Activated CD4-positive, alpha-beta T cell treated with anti-CD3 and anti-CD28 coated beads, Interleukin-2, amount 10 ng/mL, durations not matched to agents 24 days and 14 days (primary cell): ENCODE results near the gene LENG8. TPM values are rescaled to one million over a fixed set of nuclear protein-coding genes. Genes with fewer than 3 reads are reported as not detected.

Experiments used
- DNase-seq: peaks from one replicate; pipeline ENCODE4 v3.0.0; 2022
- H3K27ac Mint-ChIP-seq: one replicate; pipeline ENCODE4 v1.8.0; 2022; ENCODE audit warnings: mild to moderate bottlenecking, mixed read lengths
- H3K27me3 Mint-ChIP-seq: one replicate; pipeline ENCODE4 v1.8.0; 2022; ENCODE audit warnings: mixed read lengths
- H3K36me3 Mint-ChIP-seq: one replicate; pipeline ENCODE4 v1.8.0; 2022; ENCODE audit warnings: low read depth, mild to moderate bottlenecking, mixed read lengths
- H3K4me1 Mint-ChIP-seq: one replicate; pipeline ENCODE4 v1.8.0; 2021; ENCODE audit warnings: mixed read lengths
- H3K4me3 Mint-ChIP-seq: one replicate; pipeline ENCODE4 v1.8.0; 2022; ENCODE audit warnings: mild to moderate bottlenecking, moderate library complexity, mixed read lengths
- H3K9me3 Mint-ChIP-seq: one replicate; pipeline ENCODE4 v1.8.0; 2021; ENCODE audit warnings: mixed read lengths
- intact Hi-C: fragments of 100-400 bp; cut with micrococcal nuclease; formaldehyde crosslinking; loops from one replicate; pipeline ENCODE4 v1.15.1; 2023
- total RNA-seq: library from RNA; stranded (reverse); gene quantifications from 2 replicates; pipeline ENCODE4 v1.2.3, GENCODE V29; 2022

Gene LENG8
- total RNA-seq: 202 and 214 TPM in 2 replicates

DNA sequence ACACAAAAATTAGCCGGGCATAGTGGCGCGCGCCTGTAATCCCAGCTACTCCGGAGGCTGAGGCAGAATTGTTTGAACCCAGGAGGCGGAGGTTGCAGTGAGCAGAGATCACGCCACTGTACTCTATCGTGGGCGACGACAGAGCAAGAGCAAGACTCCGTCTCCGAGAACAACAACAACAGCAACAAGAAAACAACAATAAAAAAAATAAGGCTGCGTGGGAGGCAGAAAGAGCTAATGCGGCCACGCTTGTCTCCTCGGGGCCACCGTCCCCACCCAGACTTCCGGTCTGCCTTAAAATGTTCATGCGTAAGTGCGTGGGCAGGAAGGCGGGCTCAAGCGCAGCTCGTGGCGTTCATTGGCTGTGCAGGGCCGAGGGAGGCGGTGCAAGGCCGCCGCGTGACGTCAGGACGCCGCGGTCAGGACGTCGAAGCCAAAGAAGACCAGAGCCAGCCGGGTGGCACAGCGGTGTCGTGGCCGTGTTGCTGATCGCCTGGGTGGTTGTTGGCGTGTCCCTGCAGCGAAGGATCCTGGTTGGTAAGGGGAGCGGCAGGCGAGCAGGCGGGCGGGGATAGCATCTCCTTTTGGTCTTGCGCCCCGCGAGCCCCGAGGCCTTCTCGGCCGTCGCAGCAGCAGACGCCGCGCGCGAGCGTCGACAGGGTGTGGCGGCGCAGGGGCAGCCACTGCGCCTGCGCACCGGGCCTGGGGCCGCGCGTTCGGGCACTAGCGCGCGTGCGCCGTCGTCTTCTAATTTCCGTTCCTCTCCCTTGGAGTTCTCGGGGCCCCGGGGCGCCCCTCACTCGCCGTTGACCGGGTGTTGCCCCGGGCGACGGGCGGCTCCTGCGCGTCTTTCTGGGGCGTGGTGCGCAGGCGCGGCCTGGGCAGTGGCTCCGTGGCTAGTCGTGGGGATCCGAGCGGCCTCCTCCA is at the start of gene LENG8:
TSS of gene LENG8 (plus strand) at position 426 of the 927 bp plus-strand sequence. CDS start 2,146 bp downstream, outside the sequence.
- Mint-ChIP-seq H3K27ac (peak within 1 kb of the TSS; percentile 100), H3K4me1 (peaks cover 31% of the 10 kb centered on the region), H3K9me3 (no peaks in the 10 kb centered on the region), H3K4me3 (peak within 1 kb of the TSS; percentile 96), H3K27me3 (peaks cover 2% of the 10 kb centered on the region), H3K36me3 (peaks cover 60% of the 10 kb centered on the region)
- intact Hi-C loops: loop anchor here (1.0 to 10.0 kb wide), 3 partner anchors 14 to 287 kb away; partner anchors contain the start of genes LENG9 and RPS9
- peak; percentile 99 for DNase-seq

- no peak for DNase-seq
- H3K27me3 Mint-ChIP-seq: peaks cover 3% of the 10 kb centered on the region
- H3K36me3 Mint-ChIP-seq: no peaks in the 10 kb centered on the region
- intact Hi-C loops: no loop called here
- no peak overlapping the region for H3K4me3 Mint-ChIP-seq
- no peaks in the 10 kb centered on the region for H3K9me3 Mint-ChIP-seq
- no peak overlapping the region for H3K27ac Mint-ChIP-seq
- no peaks in the 10 kb centered on the region for H3K4me1 Mint-ChIP-seq
Observed at GRCh38 chr19:54400913-54401312, 48.1 kb upstream of the LENG8 start.

DNA sequence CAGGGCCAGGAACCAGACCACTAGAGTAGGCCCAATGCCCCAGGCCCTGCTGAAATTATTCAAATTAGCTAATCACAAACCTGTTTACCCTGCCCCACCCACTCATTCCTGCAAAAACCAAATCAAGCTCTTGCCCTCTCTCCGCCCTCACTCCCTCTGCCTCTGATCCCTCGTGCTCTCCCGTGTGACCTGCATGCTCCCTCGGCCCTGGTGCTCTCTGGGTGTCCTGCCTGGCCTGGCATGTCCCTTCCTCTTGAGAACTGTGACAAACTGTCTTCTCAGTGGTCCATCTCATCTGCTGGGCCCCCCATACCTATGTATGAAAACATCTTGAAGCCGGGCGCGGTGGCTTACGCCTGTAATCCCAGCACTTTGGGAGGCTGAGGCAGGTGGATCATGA is 45.9 kb upstream of the LENG8 start:
- intact Hi-C loops: no loop called here
- H3K9me3 Mint-ChIP-seq: peaks cover 3% of the 10 kb centered on the region
- H3K27me3 Mint-ChIP-seq: peaks cover 6% of the 10 kb centered on the region
- no peak overlapping the region for H3K4me3 Mint-ChIP-seq
- H3K36me3 Mint-ChIP-seq: no peaks in the 10 kb centered on the region
- H3K27ac Mint-ChIP-seq: no peak overlapping the region
- H3K4me1 Mint-ChIP-seq: no peaks in the 10 kb centered on the region
- DNase-seq: no peak

GRCh38 chr19:54405628-54406027 is 43.4 kb upstream of the LENG8 start:
- peaks cover 3% of the 10 kb centered on the region for H3K36me3 Mint-ChIP-seq
- peaks cover 6% of the 10 kb centered on the region for H3K27me3 Mint-ChIP-seq
- no peak overlapping the region for H3K4me3 Mint-ChIP-seq
- intact Hi-C loops: no loop called here
- H3K27ac Mint-ChIP-seq: no peak overlapping the region
- no peak for DNase-seq
- no peaks in the 10 kb centered on the region for H3K4me1 Mint-ChIP-seq
- peaks cover 6% of the 10 kb centered on the region for H3K9me3 Mint-ChIP-seq

DNA sequence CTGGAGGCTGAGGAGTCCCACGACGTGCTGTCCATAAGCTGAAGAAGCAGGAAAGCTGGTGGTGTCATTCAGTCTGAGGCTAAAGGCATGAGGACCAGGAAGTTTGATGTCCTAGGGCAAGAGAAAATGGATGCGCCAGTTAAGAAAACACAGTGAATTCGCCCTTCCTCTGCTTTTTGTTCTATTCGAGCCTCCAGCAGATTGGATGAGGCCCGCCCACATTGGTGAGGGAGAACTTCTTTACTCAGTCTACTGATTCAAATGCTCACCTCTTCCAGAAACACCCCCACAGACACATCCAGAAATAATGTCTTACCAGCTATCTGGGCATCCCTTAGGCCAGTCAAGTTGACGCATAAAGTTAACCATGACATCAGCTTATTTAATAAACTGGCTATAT is 41.2 kb upstream of the LENG8 start:
- intact Hi-C loops: no loop called here
- no peaks in the 10 kb centered on the region for H3K4me1 Mint-ChIP-seq
- H3K4me3 Mint-ChIP-seq: no peak overlapping the region
- no peak overlapping the region for H3K27ac Mint-ChIP-seq
- peaks cover 15% of the 10 kb centered on the region for H3K27me3 Mint-ChIP-seq
- H3K9me3 Mint-ChIP-seq: peaks cover 6% of the 10 kb centered on the region
- H3K36me3 Mint-ChIP-seq: peaks cover 3% of the 10 kb centered on the region
- DNase-seq: no peak

- intact Hi-C loops: no loop called here
- Mint-ChIP-seq H3K9me3 (peaks cover 10% of the 10 kb centered on the region), H3K4me3 (no peak overlapping the region), H3K36me3 (peaks cover 3% of the 10 kb centered on the region), H3K27ac (peak overlapping the region; percentile 71), H3K4me1 (no peaks in the 10 kb centered on the region), H3K27me3 (peaks cover 17% of the 10 kb centered on the region)
- DNase-seq: no peak
Observed at GRCh38 chr19:54408456-54409026, 40.5 kb upstream of the LENG8 start.

- no peak overlapping the region for H3K27ac Mint-ChIP-seq
- DNase-seq: no peak
- H3K4me3 Mint-ChIP-seq: no peak overlapping the region
- H3K9me3 Mint-ChIP-seq: peaks cover 16% of the 10 kb centered on the region
- peaks cover 29% of the 10 kb centered on the region for H3K27me3 Mint-ChIP-seq
- no peaks in the 10 kb centered on the region for H3K4me1 Mint-ChIP-seq
- intact Hi-C loops: no loop called here
- H3K36me3 Mint-ChIP-seq: peaks cover 3% of the 10 kb centered on the region
Observed at GRCh38 chr19:54411033-54411432, 38.0 kb upstream of the LENG8 start.

GRCh38 chr19:54412877-54413276 is 36.1 kb upstream of the LENG8 start:
- Mint-ChIP-seq H3K27ac (no peak overlapping the region), H3K4me3 (no peak overlapping the region), H3K36me3 (peaks cover 3% of the 10 kb centered on the region), H3K4me1 (peaks cover 8% of the 10 kb centered on the region), H3K27me3 (peaks cover 36% of the 10 kb centered on the region), H3K9me3 (peaks cover 15% of the 10 kb centered on the region)
- intact Hi-C loops: no loop called here
- DNase-seq: no peak

DNA sequence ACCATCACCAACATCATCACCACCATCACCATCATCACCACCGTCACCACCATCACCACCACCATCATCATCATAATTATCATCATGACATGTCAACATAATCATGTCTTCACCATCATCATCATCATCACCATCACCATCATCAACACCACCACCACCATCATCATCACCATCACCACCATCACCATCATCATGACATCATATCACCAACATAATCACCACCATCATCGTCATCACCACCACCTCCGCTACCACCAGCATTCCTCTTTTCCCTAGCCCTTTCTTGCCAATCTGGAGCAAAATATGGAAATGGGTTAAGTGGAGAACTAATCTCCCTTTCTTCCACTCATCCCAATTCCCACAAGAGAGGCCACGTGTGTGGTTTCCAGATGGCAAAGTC is 34.8 kb upstream of the LENG8 start:
- intact Hi-C loops: no loop called here
- peaks cover 10% of the 10 kb centered on the region for H3K9me3 Mint-ChIP-seq
- peaks cover 13% of the 10 kb centered on the region for H3K4me1 Mint-ChIP-seq
- H3K27ac Mint-ChIP-seq: no peak overlapping the region
- H3K27me3 Mint-ChIP-seq: peaks cover 36% of the 10 kb centered on the region
- H3K4me3 Mint-ChIP-seq: no peak overlapping the region
- peaks cover under 1% of the 10 kb centered on the region for H3K36me3 Mint-ChIP-seq
- DNase-seq: no peak

DNA sequence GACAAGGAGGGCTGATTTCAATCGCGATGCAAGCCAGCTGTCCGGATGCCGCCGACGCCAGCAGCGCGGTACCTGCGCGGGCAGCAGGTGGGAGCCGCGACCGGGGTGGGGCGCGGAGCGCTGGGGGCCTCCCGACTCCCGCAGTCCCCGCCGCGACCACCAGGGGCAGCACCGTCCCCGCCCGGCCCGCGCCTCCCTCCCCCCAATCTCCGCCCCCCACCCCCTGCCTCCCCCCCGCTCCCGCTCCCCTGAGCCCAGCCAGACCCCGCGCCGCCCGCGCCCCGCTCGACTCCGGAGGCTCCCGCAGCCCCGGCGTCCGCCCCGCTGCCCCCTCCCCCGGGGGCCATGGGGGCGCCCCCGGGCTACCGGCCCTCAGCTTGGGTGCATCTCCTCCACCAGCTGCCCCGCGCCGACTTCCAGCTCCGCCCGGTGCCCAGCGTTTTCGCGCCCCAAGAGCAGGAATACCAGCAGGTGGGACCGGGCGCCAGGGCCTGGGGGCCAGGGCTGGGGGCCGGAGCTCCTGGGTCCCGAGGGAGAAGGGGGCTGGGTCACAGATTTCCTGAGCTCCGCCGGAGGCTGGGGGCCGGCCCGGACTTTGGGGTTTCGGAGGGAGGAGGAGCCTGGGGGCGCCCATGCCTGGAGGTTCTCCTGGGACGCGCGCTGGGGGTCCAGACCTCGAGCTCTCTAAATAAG is 33.6 kb upstream of the LENG8 start, which contains the start of gene TTYH1:
TSS of gene TTYH1 (plus strand) at position 257 of the 693 bp plus-strand sequence. CDS start at position 346, 89 bp downstream.
- Mint-ChIP-seq H3K27ac (no peak within 1 kb of the TSS), H3K9me3 (peaks cover 10% of the 10 kb centered on the region), H3K4me3 (no peak within 1 kb of the TSS), H3K27me3 (peaks cover 36% of the 10 kb centered on the region), H3K36me3 (no peaks in the 10 kb centered on the region), H3K4me1 (peaks cover 13% of the 10 kb centered on the region)
- DNase-seq: peak; percentile 77
- intact Hi-C loops: no loop called here

DNA sequence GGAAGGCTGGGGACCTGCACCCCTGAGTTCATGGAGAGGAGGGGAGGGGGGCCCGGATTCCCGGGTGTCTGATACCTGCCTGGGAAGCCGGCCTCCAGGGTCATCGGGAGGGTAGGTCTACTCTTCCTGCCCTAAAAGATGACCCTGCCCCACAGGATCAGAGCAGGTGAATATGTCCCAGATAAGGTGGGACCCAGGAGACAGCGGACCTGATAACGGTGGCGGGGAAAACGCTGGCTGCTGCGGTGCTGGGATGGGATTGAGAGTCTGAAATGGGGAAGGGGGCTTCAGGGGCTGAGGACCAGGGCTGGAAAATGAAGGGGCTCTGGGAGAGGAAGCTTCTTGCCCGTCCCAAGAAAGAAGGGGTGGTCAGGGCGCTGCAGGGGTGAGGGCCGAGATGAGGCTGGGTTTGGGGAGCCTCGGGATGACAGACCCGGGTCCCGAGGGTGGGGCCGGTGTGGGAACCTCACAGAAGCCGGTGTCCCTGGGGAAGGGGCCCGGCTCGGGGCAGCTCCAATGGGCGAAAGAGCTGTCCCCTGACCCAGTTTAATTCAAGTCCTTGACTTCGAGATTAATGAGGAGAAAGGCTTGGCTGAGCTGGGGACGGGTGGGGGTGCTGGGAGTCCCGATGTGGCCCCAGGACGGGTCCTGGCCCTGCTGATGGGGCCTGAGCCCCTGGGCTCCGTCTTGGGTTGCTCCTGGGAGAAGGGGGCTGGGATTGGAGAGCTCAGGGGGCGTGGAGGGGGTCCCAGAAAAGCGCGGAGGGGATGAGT is 32.9 kb upstream of the LENG8 start:
- no peaks in the 10 kb centered on the region for H3K36me3 Mint-ChIP-seq
- H3K4me1 Mint-ChIP-seq: peaks cover 13% of the 10 kb centered on the region
- H3K27me3 Mint-ChIP-seq: peaks cover 31% of the 10 kb centered on the region
- no peak overlapping the region for H3K27ac Mint-ChIP-seq
- intact Hi-C loops: no loop called here
- H3K9me3 Mint-ChIP-seq: peaks cover 10% of the 10 kb centered on the region
- DNase-seq: no peak
- no peak overlapping the region for H3K4me3 Mint-ChIP-seq

DNA sequence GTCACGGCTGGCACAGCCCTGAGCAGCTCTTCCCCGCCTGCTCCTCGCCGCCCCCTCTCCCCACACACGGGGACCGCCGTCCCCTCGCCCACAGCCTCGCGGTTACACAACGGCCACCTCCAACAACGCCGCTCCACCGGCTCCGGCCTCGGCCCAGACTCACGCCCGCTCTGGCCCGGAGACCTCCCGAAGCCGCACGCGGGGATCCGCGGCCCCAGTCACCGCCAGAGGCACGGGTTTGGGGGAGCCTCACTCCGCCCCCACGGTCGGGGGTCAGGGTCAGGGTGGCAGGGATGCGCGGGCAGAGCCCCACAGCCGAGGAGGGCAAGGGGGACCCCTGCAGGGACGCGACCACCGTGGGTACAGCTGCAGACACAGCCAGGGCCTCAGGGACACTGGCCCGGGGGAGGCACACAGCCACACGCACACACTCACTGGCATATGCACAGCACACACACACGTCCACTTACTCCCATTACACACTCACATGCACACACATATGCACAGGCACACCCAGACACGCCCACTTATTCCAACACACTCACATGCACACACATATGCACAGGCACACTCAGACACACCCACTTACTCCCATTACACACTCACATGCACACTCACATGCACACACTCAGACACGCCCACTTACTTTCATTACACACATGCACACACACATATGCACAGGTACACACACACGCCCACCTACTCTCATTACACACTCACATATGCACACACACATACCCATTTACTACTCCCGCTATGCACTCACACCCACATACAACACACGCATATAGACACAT is 32.1 kb upstream of the LENG8 start:
- H3K4me3 Mint-ChIP-seq: no peak overlapping the region
- peaks cover 13% of the 10 kb centered on the region for H3K4me1 Mint-ChIP-seq
- H3K36me3 Mint-ChIP-seq: no peaks in the 10 kb centered on the region
- no peak for DNase-seq
- H3K27ac Mint-ChIP-seq: no peak overlapping the region
- intact Hi-C loops: no loop called here
- H3K9me3 Mint-ChIP-seq: peaks cover 10% of the 10 kb centered on the region
- H3K27me3 Mint-ChIP-seq: peaks cover 29% of the 10 kb centered on the region
